ENCODE results near the gene UNC50.

Gene UNC50

GRCh38 chr2:98561902-98562695, 46.3 kb upstream of the UNC50 start:
- in situ Hi-C loops (cut with MboI; ENCODE audit: low sequenced_read_pairs, unreplicated experiment) = no loop called here

DNA sequence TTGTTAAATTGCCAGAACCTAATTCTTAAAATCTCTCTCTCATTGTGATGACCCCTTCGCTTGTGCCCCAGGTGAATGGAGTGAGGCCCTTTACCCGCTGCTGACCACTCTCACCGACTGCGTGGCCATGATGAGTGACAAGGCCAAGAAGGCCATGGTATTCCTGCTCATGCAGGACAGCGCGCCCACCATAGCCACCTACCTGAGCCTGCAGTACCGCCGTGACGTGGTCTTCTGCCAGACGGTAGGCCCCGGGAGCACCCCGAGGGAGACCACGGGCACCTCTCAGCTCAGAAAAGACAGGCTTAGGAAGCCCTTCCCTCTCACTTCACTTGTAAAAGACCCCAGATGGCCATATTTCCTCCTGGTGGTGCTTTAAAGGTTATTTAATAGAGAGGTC, 45.0 kb upstream of the UNC50 start:
- no peak for DNase-seq (ENCODE audit: low spot score)
- in situ Hi-C loops (cut with MboI; ENCODE audit: low sequenced_read_pairs, unreplicated experiment) = no loop called here

More at GRCh38 chr2:98561902-98562695, 46.3 kb upstream of the UNC50 start:
- TF ChIP-seq, protein P1, sequence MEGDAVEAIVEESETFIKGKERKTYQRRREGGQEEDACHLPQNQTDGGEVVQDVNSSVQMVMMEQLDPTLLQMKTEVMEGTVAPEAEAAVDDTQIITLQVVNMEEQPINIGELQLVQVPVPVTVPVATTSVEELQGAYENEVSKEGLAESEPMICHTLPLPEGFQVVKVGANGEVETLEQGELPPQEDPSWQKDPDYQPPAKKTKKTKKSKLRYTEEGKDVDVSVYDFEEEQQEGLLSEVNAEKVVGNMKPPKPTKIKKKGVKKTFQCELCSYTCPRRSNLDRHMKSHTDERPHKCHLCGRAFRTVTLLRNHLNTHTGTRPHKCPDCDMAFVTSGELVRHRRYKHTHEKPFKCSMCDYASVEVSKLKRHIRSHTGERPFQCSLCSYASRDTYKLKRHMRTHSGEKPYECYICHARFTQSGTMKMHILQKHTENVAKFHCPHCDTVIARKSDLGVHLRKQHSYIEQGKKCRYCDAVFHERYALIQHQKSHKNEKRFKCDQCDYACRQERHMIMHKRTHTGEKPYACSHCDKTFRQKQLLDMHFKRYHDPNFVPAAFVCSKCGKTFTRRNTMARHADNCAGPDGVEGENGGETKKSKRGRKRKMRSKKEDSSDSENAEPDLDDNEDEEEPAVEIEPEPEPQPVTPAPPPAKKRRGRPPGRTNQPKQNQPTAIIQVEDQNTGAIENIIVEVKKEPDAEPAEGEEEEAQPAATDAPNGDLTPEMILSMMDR (IDR thresholded peaks at IDR 0.05; ENCODE audit: borderline replicate concordance, control extremely low read depth, extremely low read depth, insufficient read depth, missing control alignments) = no peak
- peak; percentile 49 for DNase-seq (ENCODE audit: low spot score)

DNA sequence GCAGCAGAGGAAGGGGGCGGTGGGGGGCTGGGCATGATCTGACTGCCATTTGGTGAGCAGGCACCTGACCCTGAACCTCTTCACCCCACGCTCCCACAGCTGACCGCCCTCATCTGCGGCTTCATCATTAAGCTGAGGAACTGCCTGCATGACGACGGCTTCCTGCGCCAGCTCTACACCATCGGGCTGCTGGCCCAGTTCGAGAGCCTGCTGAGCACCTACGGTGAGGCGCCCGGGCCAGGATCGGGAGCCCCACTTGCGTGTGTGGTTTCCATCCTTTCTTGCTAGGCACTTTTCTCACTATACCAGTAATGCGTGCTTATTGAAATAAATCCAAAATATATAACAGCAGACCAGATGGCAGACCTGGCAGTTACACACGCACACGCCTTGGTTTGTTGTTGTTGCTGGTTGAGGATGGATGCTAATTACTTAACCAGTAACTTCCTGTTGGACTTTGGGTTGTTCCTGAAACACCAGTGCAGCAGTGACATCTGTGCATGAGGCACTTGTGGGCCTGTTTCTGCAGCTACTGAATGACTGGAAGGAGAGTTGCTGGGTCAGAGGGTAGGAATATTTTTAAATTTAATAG, 43.8 kb upstream of the UNC50 start:
- in situ Hi-C loops (cut with MboI; ENCODE audit: low sequenced_read_pairs, unreplicated experiment) = no loop called here
- TF ChIP-seq, protein P1 (IDR thresholded peaks at IDR 0.05; ENCODE audit: borderline replicate concordance, control extremely low read depth, extremely low read depth, insufficient read depth, missing control alignments) = no peak
- no peak for DNase-seq (ENCODE audit: low spot score)

More for the DNA sequence above, 45.0 kb upstream of the UNC50 start:
- TF ChIP-seq, protein P1 (IDR thresholded peaks at IDR 0.05; ENCODE audit: borderline replicate concordance, control extremely low read depth, extremely low read depth, insufficient read depth, missing control alignments) = no peak

DNA sequence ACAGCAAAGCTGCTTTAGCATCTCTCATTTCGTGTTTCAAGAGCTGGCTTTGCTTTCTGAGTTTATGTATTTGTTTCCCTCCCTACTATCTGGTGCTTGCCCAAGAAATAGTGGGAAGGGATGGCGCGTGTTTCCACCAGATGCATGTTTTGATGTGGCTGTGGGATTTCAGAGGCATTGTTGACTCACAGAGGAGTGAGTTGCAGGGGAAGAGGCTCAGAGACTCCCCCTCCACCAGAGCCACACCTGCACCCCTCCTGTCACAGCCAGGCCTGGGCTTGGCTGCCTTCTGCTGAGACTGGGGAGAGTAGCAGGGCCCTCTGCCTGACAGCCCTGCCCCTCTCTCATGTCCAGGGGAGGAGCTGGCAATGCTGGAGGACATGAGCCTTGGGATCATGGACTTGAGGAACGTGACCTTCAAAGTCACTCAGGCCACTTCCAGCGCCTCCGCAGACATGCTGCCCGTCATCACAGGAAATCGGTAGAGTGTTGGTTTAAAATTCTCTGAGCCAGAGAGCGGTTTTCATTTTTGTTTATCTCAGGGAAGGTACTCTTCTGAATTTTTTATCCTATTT, 43.0 kb upstream of the UNC50 start:
- no peak for DNase-seq (ENCODE audit: low spot score)
- TF ChIP-seq, protein P1 (IDR thresholded peaks at IDR 0.05; ENCODE audit: borderline replicate concordance, control extremely low read depth, extremely low read depth, insufficient read depth, missing control alignments) = no peak
- in situ Hi-C loops (cut with MboI; ENCODE audit: low sequenced_read_pairs, unreplicated experiment) = no loop called here

GRCh38 chr2:98565941-98566340, 42.4 kb upstream of the UNC50 start:
- in situ Hi-C loops (cut with MboI; ENCODE audit: low sequenced_read_pairs, unreplicated experiment) = no loop called here
- DNase-seq (ENCODE audit: low spot score) = no peak
- TF ChIP-seq, protein P1 (IDR thresholded peaks at IDR 0.05; ENCODE audit: borderline replicate concordance, control extremely low read depth, extremely low read depth, insufficient read depth, missing control alignments) = no peak

DNA sequence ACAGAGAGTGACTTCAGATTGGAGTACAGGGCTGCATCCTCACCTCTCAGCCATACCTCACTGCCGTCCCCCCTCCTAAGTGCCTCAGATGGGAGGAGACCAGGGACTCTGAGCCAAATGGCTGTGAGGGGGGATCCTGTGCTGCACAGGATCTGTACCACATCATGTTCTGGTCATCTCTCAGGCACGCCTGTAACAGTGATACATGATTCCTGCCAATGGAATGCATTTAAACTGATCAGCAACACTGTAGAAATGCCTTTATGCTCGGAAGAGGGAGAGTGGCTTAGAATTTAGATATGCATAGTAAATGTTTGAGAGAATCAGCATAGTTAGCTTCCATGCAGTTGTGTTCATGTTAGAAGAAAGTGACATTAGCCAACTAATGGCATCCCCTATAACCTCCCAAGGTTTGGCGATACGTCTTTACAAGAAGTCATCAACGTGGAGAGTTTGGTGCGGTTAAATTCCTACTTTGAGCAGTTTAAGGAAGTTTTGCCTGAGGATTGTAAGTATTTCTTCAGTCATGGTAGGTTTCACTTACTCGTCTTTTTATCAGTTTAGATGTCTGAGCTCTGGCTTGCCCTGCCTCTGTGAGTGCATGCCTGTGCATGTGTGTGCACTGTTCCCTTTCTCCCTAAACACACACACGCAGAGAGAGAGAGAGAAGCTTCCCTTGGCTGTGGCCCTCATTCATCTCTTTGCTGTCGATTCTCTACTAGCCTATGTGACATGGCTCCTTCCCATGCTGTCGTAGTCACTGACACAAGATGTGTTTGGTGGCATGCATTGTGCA, 40.0 kb upstream of the UNC50 start:
- TF ChIP-seq, protein P1 (IDR thresholded peaks at IDR 0.05; ENCODE audit: borderline replicate concordance, control extremely low read depth, extremely low read depth, insufficient read depth, missing control alignments) = no peak
- no peak for DNase-seq (ENCODE audit: low spot score)
- in situ Hi-C loops (cut with MboI; ENCODE audit: low sequenced_read_pairs, unreplicated experiment) = no loop called here
